Transverse colon (tissue), 4 donors: ENCODE results near the gene TPK1. TPM values are rescaled to one million over a fixed set of nuclear protein-coding genes. Genes with fewer than 3 reads are reported as not detected.

Experiments
- DNase-seq: peaks from one replicate; pipeline ENCODE4 v3.0.0-alpha.2; 2019
- H3K27ac ChIP-seq, 4 donors: fragments of 200-600 bp; sonication (generic); 2 replicates each; pipeline ENCODE4 v1.5.1; 2016 to 2018; ENCODE audit warnings: inconsistent platforms in 4 of 4
- H3K27me3 ChIP-seq: fragments of 200-600 bp; sonication (generic); 2 replicates; pipeline ENCODE4 v1.5.1; 2017; ENCODE audit warnings: inconsistent platforms
- H3K36me3 ChIP-seq, 4 donors: fragments of 200-600 bp; sonication (generic); 2 replicates each; pipeline ENCODE4 v1.5.1; 2017 to 2019; ENCODE audit warnings: inconsistent platforms in 4 of 4
- H3K4me1 ChIP-seq, 4 donors: fragments of 200-600 bp; sonication (generic); 2 replicates each; pipeline ENCODE4 v1.5.1; 2017 to 2020; ENCODE audit warnings: inconsistent platforms in 4 of 4
- H3K4me3 ChIP-seq, 4 donors: fragments of 200-600 bp; sonication (generic); 1 replicate in 1 of 4; 2 replicates in 3 of 4; pipeline versions ENCODE4 v1.5.1 to v1.6.1; 2017 to 2019; ENCODE audit warnings: inconsistent platforms in 4 of 4
- H3K9me3 ChIP-seq, 2 donors: fragments of 200-600 bp; sonication (generic); 2 replicates each; pipeline ENCODE4 v1.5.1; 2017 to 2019; ENCODE audit warnings: inconsistent platforms in 2 of 2
- EP300 ChIP-seq: sonication (generic); formaldehyde crosslinking; IDR thresholded peaks from one replicate; pipeline ENCODE4 v1.6.1; 2017; ENCODE audit warnings: antibody characterized with exemption, low read depth
- POLR2A ChIP-seq: fragments of 450-650 bp; IDR thresholded peaks from one replicate; pipeline ENCODE4 v1.6.1; 2016; ENCODE audit warnings: antibody characterized with exemption, mild to moderate bottlenecking, moderate library complexity
- POLR2AphosphoS5 ChIP-seq, 3 donors: sonication (generic); formaldehyde crosslinking; IDR thresholded peaks; one replicate each; pipeline ENCODE4 v1.6.1; 2016; ENCODE audit warnings: antibody characterized with exemption in 3 of 3
- WGBS, 2 donors: methylation state at CpG; one replicate each; pipeline ENCODE4 v1.1.5; 2018; ENCODE audit warnings: low coverage in 1 of 2; 5-methylcytosine and 5-hydroxymethylcytosine counted together
- in situ Hi-C, 4 donors: fragments of 200-750 bp; cut with MboI; loops; one replicate each; pipeline versions ENCODE4 v1.15.0 to v1.15.1; 2017; ENCODE audit warnings: low sequenced_read_pairs in 3 of 4, low pct_ligation_motif_present in 1 of 4, low pct_unique_long_range_greater_than_20kb in 1 of 4
- intact Hi-C: fragments of 100-400 bp; cut with DNase I; formaldehyde crosslinking; loops from one replicate; pipeline ENCODE4 v1.15.1; 2023; ENCODE audit warnings: low total_unique reads
- total RNA-seq, 4 donors: library from RNA; depleted of rRNA; stranded (reverse); fragments of >200 nt; gene quantifications; one replicate each; pipeline ENCODE4 v1.1.0, GENCODE V29; 2016
- TF ChIP-seq, protein P1 (sequence below), 5 experiments: fragments of 200-600 bp in 3 of 5; fragments of 450-650 bp in 2 of 5; sonication (generic) in 3 of 5; IDR thresholded peaks; 1 replicate in 2 of 5; 2 replicates in 3 of 5; pipeline ENCODE4 v1.5.1; 2016 to 2017; ENCODE audit warnings: antibody characterized with exemption in 5 of 5, inconsistent platforms in 3 of 5, mild to moderate bottlenecking in 2 of 5, moderate library complexity in 1 of 5

Gene TPK1
- total RNA-seq, 4 donors from 2014 or later = 1.4 to 17.3 (median 14.6) TPM

- in situ Hi-C loops = no loop called here
- intact Hi-C loops = no loop called here
- no peaks in the 10 kb centered on the region for H3K36me3 ChIP-seq
- no peaks in the 10 kb centered on the region for H3K27me3 ChIP-seq
- H3K9me3 ChIP-seq = no peaks in the 10 kb centered on the region
- no peak for DNase-seq
- H3K4me3 ChIP-seq = no peak overlapping the region
- WGBS, 2 donors = 82 to 92% methylated on average over 3 of the region's 3 CpGs
- TF ChIP-seq POLR2AphosphoS5 (IDR thresholded peaks at IDR 0.05) (no peak), EP300 (no peak), POLR2A (no peak)
- TF ChIP-seq, protein P1, sequence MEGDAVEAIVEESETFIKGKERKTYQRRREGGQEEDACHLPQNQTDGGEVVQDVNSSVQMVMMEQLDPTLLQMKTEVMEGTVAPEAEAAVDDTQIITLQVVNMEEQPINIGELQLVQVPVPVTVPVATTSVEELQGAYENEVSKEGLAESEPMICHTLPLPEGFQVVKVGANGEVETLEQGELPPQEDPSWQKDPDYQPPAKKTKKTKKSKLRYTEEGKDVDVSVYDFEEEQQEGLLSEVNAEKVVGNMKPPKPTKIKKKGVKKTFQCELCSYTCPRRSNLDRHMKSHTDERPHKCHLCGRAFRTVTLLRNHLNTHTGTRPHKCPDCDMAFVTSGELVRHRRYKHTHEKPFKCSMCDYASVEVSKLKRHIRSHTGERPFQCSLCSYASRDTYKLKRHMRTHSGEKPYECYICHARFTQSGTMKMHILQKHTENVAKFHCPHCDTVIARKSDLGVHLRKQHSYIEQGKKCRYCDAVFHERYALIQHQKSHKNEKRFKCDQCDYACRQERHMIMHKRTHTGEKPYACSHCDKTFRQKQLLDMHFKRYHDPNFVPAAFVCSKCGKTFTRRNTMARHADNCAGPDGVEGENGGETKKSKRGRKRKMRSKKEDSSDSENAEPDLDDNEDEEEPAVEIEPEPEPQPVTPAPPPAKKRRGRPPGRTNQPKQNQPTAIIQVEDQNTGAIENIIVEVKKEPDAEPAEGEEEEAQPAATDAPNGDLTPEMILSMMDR (IDR thresholded peaks at IDR 0.05) = no peak
- H3K27ac ChIP-seq = no peak overlapping the region
- no peaks in the 10 kb centered on the region for H3K4me1 ChIP-seq
These were observed 311.6 kb downstream of the TPK1 start for GRCh38 chr7:144524271-144524670.

GRCh38 chr7:144523621-144524020 lies 312.2 kb downstream of the TPK1 start:
- Histone ChIP-seq H3K9me3 (no peaks in the 10 kb centered on the region), H3K4me3 (no peak overlapping the region), H3K4me1 (no peaks in the 10 kb centered on the region), H3K27ac (no peak overlapping the region), H3K27me3 (no peaks in the 10 kb centered on the region), H3K36me3 (no peaks in the 10 kb centered on the region)
- no peak for DNase-seq
- no peak for TF ChIP-seq POLR2AphosphoS5 (IDR thresholded peaks at IDR 0.05)
- TF ChIP-seq POLR2A = no peak
- no peak for TF ChIP-seq EP300
- TF ChIP-seq, protein P1 (IDR thresholded peaks at IDR 0.05) = no peak
- in situ Hi-C loops (no loop called here), intact Hi-C loops (no loop called here)
- WGBS, 2 donors = 96 to 100% methylated on average over 3 of the region's 3 CpGs

DNA sequence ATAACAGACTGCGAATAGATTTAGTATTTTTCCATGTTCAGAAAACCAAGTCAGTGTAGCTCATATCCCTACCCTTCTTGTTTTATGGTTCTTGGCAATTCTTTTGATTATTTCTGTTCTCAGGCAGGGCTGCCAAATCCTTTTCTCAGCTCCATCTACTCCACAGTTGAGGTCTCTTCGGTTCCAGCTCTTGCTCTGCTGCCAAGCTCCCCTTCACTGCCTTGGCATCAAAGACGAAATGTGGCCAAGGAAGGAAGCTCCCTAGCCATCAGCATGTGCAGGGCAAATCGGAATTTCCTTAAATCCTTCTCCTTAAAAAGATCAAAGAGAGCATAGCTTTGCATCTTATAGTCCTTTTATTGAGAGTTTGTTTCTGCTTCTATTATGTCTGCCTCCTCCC lies 315.9 kb downstream of the TPK1 start:
- in situ Hi-C loops = no loop called here
- no peaks in the 10 kb centered on the region for H3K4me1 ChIP-seq
- H3K4me3 ChIP-seq = no peak overlapping the region
- no peak for TF ChIP-seq POLR2A
- TF ChIP-seq EP300 = no peak
- no peak overlapping the region for H3K27ac ChIP-seq
- intact Hi-C loops = no loop called here
- H3K36me3 ChIP-seq = no peaks in the 10 kb centered on the region
- WGBS, 2 donors = 56 to 62% methylated on average over 3 to 4 of the region's 4 CpGs
- H3K27me3 ChIP-seq = no peaks in the 10 kb centered on the region
- no peak for DNase-seq
- H3K9me3 ChIP-seq = no peaks in the 10 kb centered on the region

GRCh38 chr7:144518360-144518759 lies 317.5 kb downstream of the TPK1 start:
- Histone ChIP-seq H3K36me3 (no peaks in the 10 kb centered on the region), H3K4me3 (no peak overlapping the region), H3K4me1 (no peaks in the 10 kb centered on the region), H3K27ac (no peak overlapping the region), H3K9me3 (no peaks in the 10 kb centered on the region), H3K27me3 (no peaks in the 10 kb centered on the region)
- TF ChIP-seq EP300 (no peak), POLR2AphosphoS5 (IDR thresholded peaks at IDR 0.05) (no peak), POLR2A (no peak)
- TF ChIP-seq, protein P1 (IDR thresholded peaks at IDR 0.05) = no peak
- in situ Hi-C loops = no loop called here
- intact Hi-C loops = no loop called here
- WGBS, 2 donors = 63 to 68% methylated on average over 1 of the region's 1 CpG
- no peak for DNase-seq

- no peak overlapping the region for H3K27ac ChIP-seq
- TF ChIP-seq POLR2AphosphoS5 (IDR thresholded peaks at IDR 0.05) (no peak), POLR2A (no peak), EP300 (no peak)
- TF ChIP-seq, protein P1 (IDR thresholded peaks at IDR 0.05) = no peak
- in situ Hi-C loops = no loop called here
- H3K4me1 ChIP-seq = no peaks in the 10 kb centered on the region
- H3K27me3 ChIP-seq = no peaks in the 10 kb centered on the region
- no peak for DNase-seq
- WGBS, 2 donors = 32 to 42% methylated on average over 3 of the region's 3 CpGs
- no peaks in the 10 kb centered on the region for H3K36me3 ChIP-seq
- H3K4me3 ChIP-seq = no peak overlapping the region
- intact Hi-C loops = no loop called here
- no peaks in the 10 kb centered on the region for H3K9me3 ChIP-seq
These were observed 318.1 kb downstream of the TPK1 start for GRCh38 chr7:144517749-144518148.
